Osteoblast (primary cell): ENCODE measurements around the gene DRAP1. TPM values are rescaled to one million over a fixed set of nuclear protein-coding genes. Genes with fewer than 3 reads are reported as not detected.

Experiments used
- DNase-seq: peaks from one replicate; pipeline ENCODE4 v3.0.0; 2011; ENCODE audit warnings: low spot score, mixed read lengths; ENCODE audit not compliant: insufficient read length; ENCODE audit errors: missing footprints
- H2AFZ ChIP-seq: 2 replicates; pipeline ENCODE4 v1.6.0; 2011; ENCODE audit warnings: mild to moderate bottlenecking, low read length
- H3K27ac ChIP-seq: 2 replicates; pipeline ENCODE4 v1.5.1; 2011; ENCODE audit warnings: mild to moderate bottlenecking, low read depth, low read length, moderate library complexity
- H3K27me3 ChIP-seq: 2 replicates; pipeline ENCODE4 v1.6.0; 2012; ENCODE audit warnings: mild to moderate bottlenecking, control low read depth, inconsistent platforms, low read length, moderate library complexity; ENCODE audit not compliant: insufficient read depth
- H3K36me3 ChIP-seq: 2 replicates; pipeline ENCODE4 v1.5.1; 2011; ENCODE audit warnings: mild to moderate bottlenecking, low read length, control low read depth, moderate library complexity; ENCODE audit not compliant: insufficient read depth
- H3K4me1 ChIP-seq: 2 replicates; pipeline ENCODE4 v1.5.1; 2011; ENCODE audit warnings: mild to moderate bottlenecking, low read length, control low read depth, moderate library complexity; ENCODE audit not compliant: insufficient read depth
- H3K4me2 ChIP-seq: 2 replicates; pipeline ENCODE4 v1.6.0; 2011; ENCODE audit warnings: mild to moderate bottlenecking, low read length; ENCODE audit not compliant: insufficient read depth
- H3K4me3 ChIP-seq: fragments of 200-600 bp; sonication (generic); 3 replicates; pipeline ENCODE4 v1.5.1; 2012; ENCODE audit warnings: mild to moderate bottlenecking, low read length, inconsistent platforms; ENCODE audit not compliant: insufficient read depth
- H3K79me2 ChIP-seq: 2 replicates; pipeline ENCODE4 v1.6.0; 2012; ENCODE audit warnings: mild to moderate bottlenecking, low read length, control low read depth, inconsistent platforms; ENCODE audit not compliant: insufficient read depth
- H3K9me3 ChIP-seq: 2 replicates; pipeline ENCODE4 v1.5.1; 2011; ENCODE audit warnings: low read depth, low read length, control low read depth
- H4K20me1 ChIP-seq: 2 replicates; pipeline ENCODE4 v1.6.0; 2012; ENCODE audit warnings: mild to moderate bottlenecking, low read length, control low read depth; ENCODE audit not compliant: insufficient read depth
- CTCF ChIP-seq: IDR thresholded peaks from 2 replicates; pipeline ENCODE4 v1.5.1; 2011; ENCODE audit warnings: mild to moderate bottlenecking, low read depth, low read length, moderate library complexity; ENCODE audit errors: extremely low read depth
- total RNA-seq: library from RNA; depleted of rRNA; stranded (reverse); fragments of >200 nt; gene quantifications from 2 replicates; pipeline ENCODE4 v1.2.3, GENCODE V29; 2012

Gene DRAP1
- total RNA-seq, 1 donor: 170 TPM

GRCh38 chr11:65921033-65921555, 1.9 kb downstream of the DRAP1 start:
- H3K9me3 ChIP-seq: no peaks in the 10 kb centered on the region
- H3K27ac ChIP-seq: peak overlapping the region; percentile 11
- H2AFZ ChIP-seq: no peak overlapping the region
- peak; percentile 82 for DNase-seq
- peak overlapping the region; percentile 92 for H3K4me3 ChIP-seq
- H3K4me1 ChIP-seq: peaks cover 38% of the 10 kb centered on the region
- H3K27me3 ChIP-seq: no peaks in the 10 kb centered on the region
- H3K4me2 ChIP-seq: peak overlapping the region; percentile 94
- H4K20me1 ChIP-seq: peaks cover 6% of the 10 kb centered on the region
- peaks cover 45% of the 10 kb centered on the region for H3K36me3 ChIP-seq
- no peak for TF ChIP-seq CTCF
- peaks cover 66% of the 10 kb centered on the region for H3K79me2 ChIP-seq

- Histone ChIP-seq H2AFZ (no peak overlapping the region), H4K20me1 (peaks cover 6% of the 10 kb centered on the region), H3K79me2 (peaks cover 61% of the 10 kb centered on the region), H3K27ac (no peak overlapping the region), H3K36me3 (peaks cover 45% of the 10 kb centered on the region), H3K9me3 (no peaks in the 10 kb centered on the region), H3K4me1 (peaks cover 30% of the 10 kb centered on the region), H3K4me2 (no peak overlapping the region), H3K4me3 (no peak overlapping the region), H3K27me3 (no peaks in the 10 kb centered on the region)
- no peak for TF ChIP-seq CTCF
- DNase-seq: no peak
Observed at GRCh38 chr11:65921876-65922275, 2.6 kb downstream of the DRAP1 start.

DNA sequence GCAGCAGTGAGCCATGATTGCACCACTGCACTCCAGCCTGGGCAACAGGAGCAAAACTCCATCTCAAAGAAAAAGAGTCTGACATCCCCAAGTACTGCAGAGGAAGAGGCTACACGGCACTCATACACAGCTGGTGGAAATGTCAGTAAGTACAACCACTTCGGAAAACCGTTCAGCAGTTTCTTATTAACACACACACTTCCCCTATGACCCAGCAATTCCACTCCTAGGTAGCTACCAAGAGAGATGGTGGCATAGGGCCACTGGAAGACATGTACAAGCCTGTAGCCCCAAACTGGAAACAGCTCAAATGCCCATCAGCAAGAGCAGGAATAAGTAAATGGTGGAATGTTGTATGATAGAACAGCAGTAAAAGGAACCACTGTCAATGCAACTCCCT, 3.3 kb downstream of the DRAP1 start:
- no peak for TF ChIP-seq CTCF
- peaks cover 54% of the 10 kb centered on the region for H3K79me2 ChIP-seq
- no peak overlapping the region for H3K4me2 ChIP-seq
- no peak overlapping the region for H3K4me3 ChIP-seq
- H4K20me1 ChIP-seq: peaks cover 6% of the 10 kb centered on the region
- H3K27me3 ChIP-seq: no peaks in the 10 kb centered on the region
- no peaks in the 10 kb centered on the region for H3K9me3 ChIP-seq
- no peak overlapping the region for H2AFZ ChIP-seq
- peaks cover 40% of the 10 kb centered on the region for H3K36me3 ChIP-seq
- H3K4me1 ChIP-seq: peaks cover 24% of the 10 kb centered on the region
- no peak for DNase-seq
- no peak overlapping the region for H3K27ac ChIP-seq

- no peak for TF ChIP-seq CTCF
Observed at GRCh38 chr11:65925397-65925796, 6.2 kb downstream of the DRAP1 start.

More at GRCh38 chr11:65925397-65925796, 6.2 kb downstream of the DRAP1 start:
- H3K4me1 ChIP-seq: peaks cover 16% of the 10 kb centered on the region
- no peak for DNase-seq
- H4K20me1 ChIP-seq: peaks cover 6% of the 10 kb centered on the region
- H3K4me2 ChIP-seq: no peak overlapping the region
- H3K27me3 ChIP-seq: no peaks in the 10 kb centered on the region
- peaks cover 38% of the 10 kb centered on the region for H3K36me3 ChIP-seq
- H3K27ac ChIP-seq: peak overlapping the region; percentile 22
- no peak overlapping the region for H3K4me3 ChIP-seq
- H3K79me2 ChIP-seq: peaks cover 31% of the 10 kb centered on the region
- H3K9me3 ChIP-seq: no peaks in the 10 kb centered on the region
- H2AFZ ChIP-seq: no peak overlapping the region
